WERI-Rb-1 (cell line): ENCODE data around the gene VBP1.

ENCODE experiments used
- DNase-seq: peaks from one replicate; pipeline ENCODE4 v3.0.0-alpha.2; 2020
- H3K27ac ChIP-seq: fragments of 250-450 bp; sonication (Bioruptor Pico); 2 replicates; pipeline ENCODE4 v1.5.1; 2020; ENCODE audit warnings: mild to moderate bottlenecking, moderate library complexity
- H3K27me3 ChIP-seq: fragments of 250-450 bp; sonication (Bioruptor Pico); 2 replicates; pipeline ENCODE4 v1.5.1; 2021; ENCODE audit warnings: mild to moderate bottlenecking, low read depth, moderate library complexity; ENCODE audit not compliant: insufficient read depth, severe bottlenecking
- H3K36me3 ChIP-seq: fragments of 250-450 bp; sonication (Bioruptor Pico); 2 replicates; pipeline ENCODE4 v1.5.1; 2020; ENCODE audit warnings: mild to moderate bottlenecking, moderate library complexity
- H3K4me3 ChIP-seq: 2 replicates; pipeline ENCODE4 v1.5.1; 2011; ENCODE audit warnings: low read depth, mild to moderate bottlenecking, control low read depth, low read length
- H3K9me3 ChIP-seq: fragments of 250-450 bp; sonication (Bioruptor Pico); 2 replicates; pipeline ENCODE4 v1.5.1; 2021; ENCODE audit warnings: mild to moderate bottlenecking, moderate library complexity; ENCODE audit not compliant: severe bottlenecking
- TF ChIP-seq, protein P1 (sequence below): IDR thresholded peaks from 2 replicates; pipeline ENCODE4 v1.5.1; 2011; ENCODE audit warnings: low read depth, mild to moderate bottlenecking, control low read depth, inconsistent platforms, low read length

Gene VBP1

GRCh38 chrX:155247497-155247896, 31.2 kb downstream of the VBP1 start:
- TF ChIP-seq, protein P1, sequence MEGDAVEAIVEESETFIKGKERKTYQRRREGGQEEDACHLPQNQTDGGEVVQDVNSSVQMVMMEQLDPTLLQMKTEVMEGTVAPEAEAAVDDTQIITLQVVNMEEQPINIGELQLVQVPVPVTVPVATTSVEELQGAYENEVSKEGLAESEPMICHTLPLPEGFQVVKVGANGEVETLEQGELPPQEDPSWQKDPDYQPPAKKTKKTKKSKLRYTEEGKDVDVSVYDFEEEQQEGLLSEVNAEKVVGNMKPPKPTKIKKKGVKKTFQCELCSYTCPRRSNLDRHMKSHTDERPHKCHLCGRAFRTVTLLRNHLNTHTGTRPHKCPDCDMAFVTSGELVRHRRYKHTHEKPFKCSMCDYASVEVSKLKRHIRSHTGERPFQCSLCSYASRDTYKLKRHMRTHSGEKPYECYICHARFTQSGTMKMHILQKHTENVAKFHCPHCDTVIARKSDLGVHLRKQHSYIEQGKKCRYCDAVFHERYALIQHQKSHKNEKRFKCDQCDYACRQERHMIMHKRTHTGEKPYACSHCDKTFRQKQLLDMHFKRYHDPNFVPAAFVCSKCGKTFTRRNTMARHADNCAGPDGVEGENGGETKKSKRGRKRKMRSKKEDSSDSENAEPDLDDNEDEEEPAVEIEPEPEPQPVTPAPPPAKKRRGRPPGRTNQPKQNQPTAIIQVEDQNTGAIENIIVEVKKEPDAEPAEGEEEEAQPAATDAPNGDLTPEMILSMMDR = no peak
- Histone ChIP-seq H3K36me3 (no peaks in the 10 kb centered on the region), H3K4me3 (no peak overlapping the region), H3K9me3 (no peaks in the 10 kb centered on the region), H3K27ac (no peak overlapping the region), H3K27me3 (no peaks in the 10 kb centered on the region)
- DNase-seq = no peak

DNA sequence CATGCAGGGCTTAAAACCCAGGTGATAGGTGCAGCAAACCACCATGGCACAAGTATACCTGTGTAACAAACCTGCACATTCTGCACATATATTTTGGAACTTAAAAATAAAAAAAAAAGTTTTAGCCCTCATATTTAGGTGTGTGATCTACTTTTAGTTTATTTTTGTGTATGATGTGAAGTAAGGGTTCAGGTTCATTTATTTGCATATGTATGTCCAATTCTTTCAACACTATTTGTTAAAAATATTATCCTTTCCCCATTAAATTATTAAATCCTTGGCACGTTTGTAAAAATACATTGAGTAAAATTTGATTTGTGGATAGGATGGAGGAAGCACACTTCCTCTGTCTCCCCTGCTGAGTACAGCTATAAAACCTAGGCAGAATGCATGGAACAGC, 35.1 kb downstream of the VBP1 start:
- Histone ChIP-seq H3K27me3 (no peaks in the 10 kb centered on the region), H3K36me3 (no peaks in the 10 kb centered on the region), H3K9me3 (no peaks in the 10 kb centered on the region), H3K4me3 (no peak overlapping the region), H3K27ac (no peak overlapping the region)
- TF ChIP-seq, protein P1 = no peak
- no peak for DNase-seq

DNA sequence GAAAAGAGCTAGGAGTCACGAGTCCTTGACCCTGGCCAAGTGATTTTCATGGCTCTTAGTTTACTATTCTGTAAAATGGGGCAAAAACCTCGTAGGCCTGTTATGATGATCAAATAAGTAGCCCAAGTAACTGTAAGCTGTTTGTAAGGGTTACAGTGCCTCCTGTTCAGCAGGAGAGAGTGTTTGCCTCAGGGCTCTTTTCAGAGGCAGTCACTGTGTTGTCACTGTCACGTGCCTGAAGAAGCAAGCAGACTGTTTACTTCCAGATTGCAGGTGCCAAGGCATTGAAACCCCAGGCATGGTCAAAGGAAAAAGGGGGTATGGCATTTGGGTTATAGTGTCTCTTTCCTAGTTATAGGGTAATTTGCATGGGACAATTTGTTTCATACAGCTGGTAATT, 43.5 kb downstream of the VBP1 start:
- Histone ChIP-seq H3K9me3 (no peaks in the 10 kb centered on the region), H3K27me3 (no peaks in the 10 kb centered on the region), H3K36me3 (peaks cover 4% of the 10 kb centered on the region), H3K27ac (no peak overlapping the region), H3K4me3 (no peak overlapping the region)
- no peak for DNase-seq
- TF ChIP-seq, protein P1 = no peak

DNA sequence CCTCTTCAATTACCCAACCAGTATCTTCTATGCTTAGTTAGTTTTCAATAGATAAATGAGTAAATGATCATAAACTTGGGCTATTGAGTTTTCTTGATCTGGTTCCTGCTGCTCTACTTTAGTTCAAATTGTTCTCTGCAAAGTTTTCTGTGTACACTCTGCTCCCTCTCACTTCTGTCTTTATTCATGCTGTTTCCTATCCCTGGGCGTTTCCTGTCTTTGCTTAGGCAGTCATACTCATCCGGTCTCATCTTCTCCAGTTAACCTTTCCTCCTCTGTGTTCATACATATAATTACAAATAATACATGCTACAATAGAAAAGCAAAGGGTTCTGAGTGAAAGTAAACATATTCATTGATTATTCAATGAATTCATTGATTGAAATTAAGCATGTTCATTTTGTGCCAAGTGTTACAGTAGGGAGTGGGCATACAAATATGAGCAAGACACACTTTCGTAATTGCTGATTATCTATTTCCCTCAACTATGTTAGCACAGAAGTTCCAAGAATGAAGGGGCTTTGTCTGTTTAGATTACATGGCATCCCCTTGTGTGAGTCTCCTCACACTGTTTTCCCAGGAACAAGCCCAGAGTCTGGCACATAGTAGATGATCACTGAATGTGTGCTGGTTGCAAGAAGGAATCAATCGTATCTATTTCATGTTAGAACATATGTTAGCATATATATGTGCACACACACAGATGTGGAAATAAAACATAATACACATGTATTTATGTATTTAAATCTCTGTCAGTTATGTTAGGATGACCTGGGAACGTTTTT, 46.9 kb downstream of the VBP1 start:
- no peaks in the 10 kb centered on the region for H3K9me3 ChIP-seq
- H3K36me3 ChIP-seq = peaks cover 4% of the 10 kb centered on the region
- H3K27ac ChIP-seq = no peak overlapping the region
- H3K4me3 ChIP-seq = peak overlapping the region; percentile 80
- no peak for DNase-seq
- H3K27me3 ChIP-seq = no peaks in the 10 kb centered on the region
- TF ChIP-seq, protein P1 = no peak

GRCh38 chrX:155263854-155264628, 47.8 kb downstream of the VBP1 start, which contains the start of gene RAB39B:
RAB39B (minus strand) TSS chrX:155264491; CDS start chrX:155264288, 203 bp downstream.
- Histone ChIP-seq H3K4me3 (peak within 1 kb of the TSS; percentile 80), H3K27ac (peak within 1 kb of the TSS; percentile 82)

More at GRCh38 chrX:155263854-155264628, 47.8 kb downstream of the VBP1 start, which contains the start of gene RAB39B:
- TF ChIP-seq, protein P1 = peak; percentile 27; the same call in 1 of the 2 replicates
- no peaks in the 10 kb centered on the region for H3K27me3 ChIP-seq
- no peaks in the 10 kb centered on the region for H3K9me3 ChIP-seq
- peak; percentile 91 for DNase-seq
- peaks cover 4% of the 10 kb centered on the region for H3K36me3 ChIP-seq
